Left lobe of liver (tissue), 1 donor: Measurements from ENCODE around the gene SP1. TPM values are rescaled to one million over a fixed set of nuclear protein-coding genes. Genes with fewer than 3 reads are reported as not detected.

Source experiments
- total RNA-seq: library from RNA; stranded (reverse); gene quantifications from one replicate; pipeline ENCODE4 v1.2.1, GENCODE V29; 2021
- donor health status: DM: no; HTN: yes; CAD: no.

The SP1 gene
- total RNA-seq, 1 donor from 2014 or later: 24.5 TPM

Other genes with a start within 250 kb of the SP1 start
- gene ZNF740, start 199.5 kb upstream of the SP1 start, total RNA-seq: 25.9 TPM
- 53.6 TPM for gene CSAD, start 199.3 kb upstream of the SP1 start, total RNA-seq
- 8.6 TPM for gene ITGB7, start 172.9 kb upstream of the SP1 start, total RNA-seq
- 2.5 TPM for gene RARG, start 148.0 kb upstream of the SP1 start, total RNA-seq
- gene ESPL1, start 111.9 kb upstream of the SP1 start, total RNA-seq: 0.73 TPM
- gene PFDN5, start 84.6 kb upstream of the SP1 start, total RNA-seq: 114 TPM
- gene MYG1, start 80.5 kb upstream of the SP1 start, total RNA-seq: 24.0 TPM
- gene AAAS, start 58.6 kb upstream of the SP1 start, total RNA-seq: 28.2 TPM
- not detected for gene SP7, start 43.8 kb upstream of the SP1 start, total RNA-seq
- 0.78 TPM for gene AMHR2, start 43.7 kb downstream of the SP1 start, total RNA-seq
- 69.9 TPM for gene PRR13, start 61.6 kb downstream of the SP1 start, total RNA-seq
- gene PCBP2, start 71.9 kb downstream of the SP1 start, total RNA-seq: 338 TPM
- 1.4 TPM for gene MAP3K12, start 119.3 kb downstream of the SP1 start, total RNA-seq
- gene TARBP2, start 121.1 kb downstream of the SP1 start, total RNA-seq: 22.3 TPM
- gene NPFF, start 127.3 kb downstream of the SP1 start, total RNA-seq: not detected
- gene ATF7, start 246.2 kb downstream of the SP1 start, total RNA-seq: 18.1 TPM